A673 (cell line): ENCODE data around the gene FILIP1. TPM values are rescaled to one million over a fixed set of nuclear protein-coding genes. Genes with fewer than 3 reads are reported as not detected.

Experiments
- BruUV-seq: library from RNA; stranded (reverse); fragments of 400-500 nt; replicated peaks from 2 replicates; lab custom pipeline; 2021; lab: Mats Ljungman, UMichigan
- CTCF ChIA-PET: fragments of 300-600 bp; sonication (Branson Sonifier 250); formaldehyde crosslinking; loops from one replicate; lab custom pipeline; 2022; ENCODE audit warnings: antibody characterized with exemption; lab: Charles Lee
- POLR2A ChIA-PET: fragments of 300-600 bp; sonication (Branson Sonifier 250); formaldehyde crosslinking; loops from one replicate; lab custom pipeline; 2022; ENCODE audit warnings: antibody characterized with exemption; ENCODE audit not compliant: low non-redundant PET; lab: Charles Lee
- DNase-seq: peaks from one replicate; pipeline ENCODE4 v3.0.0-alpha.2; 2015; ENCODE audit warnings: low spot score
- H3K27ac ChIP-seq: fragments of 200-600 bp; sonication (generic); 2 replicates; pipeline ENCODE4 v1.5.1; 2016; ENCODE audit warnings: mixed run types, low read depth, mild to moderate bottlenecking, mixed read lengths, antibody characterized with exemption, low read length; ENCODE audit not compliant: poor library complexity, severe bottlenecking
- H3K27me3 ChIP-seq: fragments of 200-600 bp; sonication (generic); replicated peaks from 2 replicates; pipeline ENCODE4 v1.6.1; 2017; ENCODE audit warnings: mixed run types, low read depth, mild to moderate bottlenecking, mixed read lengths, antibody characterized with exemption, low read length; ENCODE audit not compliant: insufficient read depth, poor library complexity
- H3K36me3 ChIP-seq: fragments of 200-600 bp; sonication (generic); 2 replicates; pipeline ENCODE4 v1.6.1; 2016; ENCODE audit warnings: mixed run types, mild to moderate bottlenecking, mixed read lengths, antibody characterized with exemption, low read length; ENCODE audit not compliant: insufficient read depth, poor library complexity, severe bottlenecking
- H3K4me1 ChIP-seq: fragments of 200-600 bp; sonication (generic); 2 replicates; pipeline ENCODE4 v1.6.1; 2017; ENCODE audit warnings: mixed run types, mild to moderate bottlenecking, mixed read lengths, antibody characterized with exemption, low read length; ENCODE audit not compliant: insufficient read depth, poor library complexity, severe bottlenecking
- H3K4me3 ChIP-seq: fragments of 200-600 bp; sonication (generic); 2 replicates; pipeline ENCODE4 v1.5.1; 2016; ENCODE audit warnings: low read depth, mixed run types, mild to moderate bottlenecking, mixed read lengths, low read length; ENCODE audit not compliant: poor library complexity, severe bottlenecking
- H3K9me3 ChIP-seq: fragments of 200-600 bp; sonication (generic); 2 replicates; pipeline ENCODE4 v1.6.1; 2016; ENCODE audit warnings: mixed run types, low read depth, mild to moderate bottlenecking, mixed read lengths, antibody characterized with exemption, low read length; ENCODE audit not compliant: poor library complexity, severe bottlenecking
- CTCF ChIP-seq: fragments of 300-800, 200-600 bp; sonication (generic); conservative IDR thresholded peaks from 2 replicates; pipeline ENCODE4 v1.5.1; 2017; ENCODE audit warnings: low read depth, mild to moderate bottlenecking, antibody characterized with exemption, low read length, moderate library complexity, mixed read lengths
- EZH2 ChIP-seq: fragments of 200-600 bp; sonication (generic); IDR thresholded peaks from 2 replicates; pipeline ENCODE4 v1.6.1; 2017; ENCODE audit warnings: borderline replicate concordance, low read depth, mild to moderate bottlenecking, mixed read lengths, antibody characterized with exemption, low read length; ENCODE audit not compliant: poor library complexity, severe bottlenecking
- intact Hi-C: fragments of 100-400 bp; cut with micrococcal nuclease; formaldehyde crosslinking; loops from one replicate; pipeline ENCODE4 v1.10.0; 2022; ENCODE audit not compliant: unreplicated experiment
- total RNA-seq: library from RNA; stranded (reverse); gene quantifications from 2 replicates; pipeline ENCODE4 v1.2.3, GENCODE V29; 2021

Gene FILIP1
- total RNA-seq, 1 experiment from 2014 or later: 0.32 TPM

- no peaks in the 10 kb centered on the region for H3K9me3 ChIP-seq
- DNase-seq: no peak
- ChIA-PET POLR2A (interaction anchor here (0.6 kb wide), 1 partner anchor 130 kb away, joined by 3 read pairs; no protein-coding TSS in a partner anchor), CTCF (no interaction called here)
- no peak overlapping the region for H3K27ac ChIP-seq
- H3K4me3 ChIP-seq: no peak overlapping the region
- intact Hi-C loops: no loop called here
- H3K27me3 ChIP-seq: no peaks in the 10 kb centered on the region
- H3K4me1 ChIP-seq: peaks cover 43% of the 10 kb centered on the region
- no TSS peak for BruUV-seq
- H3K36me3 ChIP-seq: no peaks in the 10 kb centered on the region
- TF ChIP-seq EZH2 (no peak), CTCF (no peak)
These were observed 1.0 kb downstream of the FILIP1 start for GRCh38 chr6:75492386-75493153.

GRCh38 chr6:75491291-75491690 is 2.3 kb downstream of the FILIP1 start:
- Histone ChIP-seq H3K4me3 (no peak overlapping the region), H3K36me3 (no peaks in the 10 kb centered on the region), H3K9me3 (no peaks in the 10 kb centered on the region), H3K27ac (no peak overlapping the region), H3K4me1 (peaks cover 49% of the 10 kb centered on the region), H3K27me3 (no peaks in the 10 kb centered on the region)
- BruUV-seq: no TSS peak
- intact Hi-C loops: no loop called here
- DNase-seq: no peak
- POLR2A ChIA-PET: interaction anchor here (0.6 kb wide), 1 partner anchor 76 kb away, joined by 11 read pairs; no protein-coding TSS in a partner anchor
- TF ChIP-seq EZH2: no peak
- CTCF ChIA-PET: no interaction called here

- intact Hi-C loops: no loop called here
- no peaks in the 10 kb centered on the region for H3K9me3 ChIP-seq
- CTCF ChIA-PET: no interaction called here
- H3K36me3 ChIP-seq: no peaks in the 10 kb centered on the region
- POLR2A ChIA-PET: no interaction called here
- TF ChIP-seq EZH2: no peak
- no peak for TF ChIP-seq CTCF
- no peak overlapping the region for H3K27ac ChIP-seq
- DNase-seq: no peak
- no TSS peak for BruUV-seq
- H3K4me3 ChIP-seq: no peak overlapping the region
- H3K27me3 ChIP-seq: no peaks in the 10 kb centered on the region
- peaks cover 46% of the 10 kb centered on the region for H3K4me1 ChIP-seq
These were observed 2.9 kb downstream of the FILIP1 start for GRCh38 chr6:75490706-75491105.

GRCh38 chr6:75489025-75489424 is 4.6 kb downstream of the FILIP1 start:
- no peak overlapping the region for H3K4me3 ChIP-seq
- DNase-seq: peak; percentile 38
- ChIA-PET POLR2A (no interaction called here), CTCF (no interaction called here)
- peaks cover 30% of the 10 kb centered on the region for H3K4me1 ChIP-seq
- H3K27ac ChIP-seq: no peak overlapping the region
- intact Hi-C loops: no loop called here
- BruUV-seq: no TSS peak
- H3K27me3 ChIP-seq: no peaks in the 10 kb centered on the region
- TF ChIP-seq CTCF (no peak), EZH2 (no peak)
- no peaks in the 10 kb centered on the region for H3K36me3 ChIP-seq
- H3K9me3 ChIP-seq: no peaks in the 10 kb centered on the region
